Gastroesophageal sphincter (tissue), 3 donors: ENCODE measurements around the gene CD38.

Experiments
- CTCF ChIP-seq, 4 experiments: fragments of 200-600 bp in 2 of 4; fragments of 450-650 bp in 2 of 4; sonication (generic) in 1 of 4; IDR thresholded peaks; one replicate each; pipeline ENCODE4 v1.5.1; 2017 to 2019; ENCODE audit warnings: antibody characterized with exemption in 4 of 4, mild to moderate bottlenecking in 2 of 4, moderate library complexity in 2 of 4
- POLR2A ChIP-seq, 2 donors: fragments of 450-650 bp; IDR thresholded peaks; one replicate each; pipeline ENCODE4 v1.6.1; 2017; ENCODE audit warnings: antibody characterized with exemption in 2 of 2, mild to moderate bottlenecking in 2 of 2, moderate library complexity in 1 of 2

GRCh38 chr4:15837591-15837990, 59.5 kb downstream of the CD38 start:
- no peak for TF ChIP-seq CTCF (IDR thresholded peaks at IDR 0.05)
- no peak for TF ChIP-seq POLR2A (IDR thresholded peaks at IDR 0.05)
